RPMI7951 (cell line): ENCODE data around the gene DENND1A. TPM values are rescaled to one million over a fixed set of nuclear protein-coding genes. Genes with fewer than 3 reads are reported as not detected.
"Not testable (repeated sequence)": the region's sequence is repeated elsewhere in the genome, so short reads cannot be mapped to it uniquely, and the experiment has no call there.

Experiments
- DNase-seq: peaks from one replicate; pipeline ENCODE4 v3.0.0-alpha.2; 2012; ENCODE audit warnings: low read depth
- total RNA-seq: library from RNA; depleted of rRNA; stranded (reverse); fragments of >200 nt; shearing (Covaris generic); gene quantifications from 2 replicates; pipeline ENCODE4 v1.2.3, GENCODE V29; 2014

The DENND1A gene
- total RNA-seq, 1 experiment from 2014 or later = 24.0 TPM

DNA sequence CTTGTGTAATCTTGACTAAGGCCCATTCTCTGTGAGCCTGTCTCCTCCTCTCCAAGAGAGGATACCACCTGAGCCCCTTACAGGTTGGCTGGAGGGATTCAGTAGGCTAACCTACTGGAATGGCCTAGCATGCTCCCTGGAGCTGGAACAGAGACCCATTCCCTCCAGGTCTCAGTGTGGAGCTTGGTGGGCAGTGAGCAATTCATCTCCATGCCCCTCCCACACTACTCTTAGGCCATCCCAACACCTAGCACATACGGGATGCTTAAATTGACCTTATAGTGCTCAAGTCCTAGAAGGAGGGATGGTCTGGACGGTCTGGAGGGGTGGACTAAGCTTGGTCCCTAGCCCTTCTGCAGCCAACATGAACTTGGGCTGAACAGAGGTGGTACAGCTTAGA, 498.3 kb downstream of the DENND1A start:
- DNase-seq = no peak

- not testable (repeated sequence) for DNase-seq
These were observed 501.5 kb downstream of the DENND1A start for GRCh38 chr9:123428450-123428849.

- DNase-seq = no peak
These were observed 503.5 kb downstream of the DENND1A start for GRCh38 chr9:123426406-123426805.

DNA sequence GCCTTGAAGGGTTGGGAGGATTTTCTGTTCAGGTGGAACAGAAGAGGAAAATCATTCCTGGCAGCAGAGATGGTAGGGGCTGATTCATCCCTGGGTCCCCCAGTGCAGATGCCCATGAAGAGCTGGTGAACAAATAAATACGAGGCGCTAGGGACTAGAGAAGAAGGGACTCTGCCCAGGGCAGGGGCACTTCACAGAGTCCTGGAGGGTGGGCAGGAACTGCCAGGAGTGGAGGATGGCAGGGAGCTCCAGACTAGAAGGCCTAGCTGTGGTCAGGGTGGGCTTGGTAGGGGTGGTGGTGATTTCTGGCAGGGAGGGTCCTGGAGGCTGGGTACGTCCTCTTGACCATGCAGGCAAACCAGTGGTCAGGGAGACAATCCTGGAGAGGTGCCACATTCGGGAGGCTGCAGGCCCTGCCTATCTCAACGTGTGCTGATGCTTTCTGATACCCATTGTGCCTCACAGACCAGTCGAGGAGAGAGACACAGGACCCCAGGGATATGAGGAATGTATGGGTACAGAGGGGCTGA, 504.0 kb downstream of the DENND1A start:
- DNase-seq = no peak

DNA sequence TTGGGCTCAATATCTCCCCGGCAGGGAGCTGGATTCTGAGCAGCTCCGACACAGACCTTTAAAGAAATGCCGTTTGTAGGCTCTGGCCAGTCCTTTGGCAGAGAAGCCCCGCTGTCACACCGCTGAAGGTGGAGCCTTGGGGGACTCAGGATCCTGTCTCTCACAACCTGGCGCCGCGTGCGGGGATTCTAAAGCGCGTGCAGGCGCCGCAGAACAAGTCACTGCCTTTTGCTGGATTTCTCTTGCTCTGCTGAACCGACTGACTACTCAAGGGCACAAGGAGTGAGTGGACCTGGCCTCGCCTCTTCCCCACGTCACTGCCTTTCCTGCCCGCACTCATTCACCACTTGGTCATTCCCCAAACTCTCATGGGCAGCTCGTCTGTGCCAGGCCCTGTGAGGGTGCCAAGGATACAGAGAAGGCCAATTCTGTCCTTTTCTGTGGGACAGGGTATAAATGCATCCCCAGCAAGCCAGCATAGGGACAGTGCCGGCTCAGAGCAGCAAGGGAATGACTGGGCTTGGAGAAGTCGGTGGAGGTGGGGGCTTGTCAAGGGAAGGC, 504.6 kb downstream of the DENND1A start:
- DNase-seq = no peak

DNA sequence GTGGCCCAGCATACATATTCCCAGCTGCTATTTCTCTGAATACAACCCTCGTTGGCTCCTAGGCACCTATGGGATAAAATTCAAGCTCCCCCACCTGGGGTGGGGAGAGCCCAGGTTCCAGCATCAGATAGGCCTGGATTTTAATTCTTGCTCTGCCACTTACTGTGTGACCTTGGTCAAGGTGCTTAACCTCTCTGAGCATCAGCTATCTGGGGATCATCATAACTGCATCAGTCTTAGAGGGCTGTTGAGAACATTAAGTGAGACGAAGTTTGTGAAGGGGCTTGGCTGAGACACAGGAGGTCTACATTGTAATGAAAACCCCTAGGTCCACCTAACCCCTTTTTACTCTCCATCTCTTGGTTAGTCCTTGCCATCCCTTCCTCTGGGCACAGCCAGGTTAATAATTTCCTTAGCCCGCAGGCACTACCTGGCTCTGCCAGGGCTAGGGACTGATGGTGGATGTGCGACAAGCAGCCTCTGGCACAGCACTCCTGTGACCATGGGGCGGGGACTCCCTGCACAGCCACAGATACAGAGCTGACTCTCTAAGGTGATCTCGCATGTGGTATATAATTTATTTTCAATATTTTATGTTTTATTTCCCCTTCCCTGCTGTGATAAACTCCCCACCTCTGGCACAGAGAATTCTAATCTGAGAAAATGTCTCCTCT, 505.2 kb downstream of the DENND1A start:
- DNase-seq = no peak

- no peak for DNase-seq
These were observed 505.8 kb downstream of the DENND1A start for GRCh38 chr9:123424131-123424530.

DNA sequence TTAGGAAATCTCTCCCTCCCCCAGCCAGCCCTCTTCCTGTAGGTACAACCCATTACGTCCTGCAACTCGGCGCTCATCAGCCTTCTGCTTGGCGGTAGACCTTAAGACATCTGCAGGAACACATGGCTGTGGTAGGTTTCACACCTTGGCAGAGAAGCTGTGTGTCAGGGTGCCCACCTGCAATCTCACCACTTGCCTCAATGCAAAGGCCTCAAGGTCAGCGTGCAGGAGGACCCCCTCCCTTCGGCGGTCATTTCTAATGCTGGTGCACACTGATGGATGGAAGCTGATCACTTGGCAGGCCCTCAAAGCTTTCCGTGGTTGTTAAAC, 506.6 kb downstream of the DENND1A start:
- DNase-seq = no peak

DNA sequence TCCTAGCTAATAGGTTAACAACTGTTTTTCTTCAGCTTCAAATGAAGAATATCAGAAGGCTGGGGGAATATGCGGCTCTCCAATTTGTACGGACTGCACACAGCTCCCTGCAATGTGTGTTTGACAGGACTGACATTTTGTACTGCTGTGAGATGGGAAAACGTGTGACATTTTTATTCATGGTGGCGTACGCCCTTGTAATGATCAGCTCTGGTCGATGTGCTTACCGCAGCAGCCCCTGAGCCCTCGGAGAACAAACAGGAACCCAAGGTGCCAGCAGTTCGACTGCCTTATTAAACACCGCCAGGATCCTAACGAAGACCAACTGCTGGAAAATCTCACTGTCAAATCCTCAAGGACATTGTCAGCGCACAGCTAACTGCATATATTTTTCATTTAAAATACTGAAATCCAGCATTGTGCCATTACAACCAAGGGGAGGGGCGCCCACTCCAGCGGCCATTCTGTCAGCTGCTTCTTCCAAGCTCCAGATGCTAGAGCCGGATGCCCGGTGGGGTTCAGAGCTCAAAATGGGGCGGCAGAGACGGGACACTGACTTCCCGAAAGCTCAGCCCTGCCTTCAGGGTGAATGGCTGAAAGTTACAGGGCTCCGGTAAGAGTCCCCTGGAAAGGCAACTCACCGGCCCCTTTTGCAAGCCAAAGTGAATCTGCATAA, 507.2 kb downstream of the DENND1A start:
- DNase-seq = no peak

DNA sequence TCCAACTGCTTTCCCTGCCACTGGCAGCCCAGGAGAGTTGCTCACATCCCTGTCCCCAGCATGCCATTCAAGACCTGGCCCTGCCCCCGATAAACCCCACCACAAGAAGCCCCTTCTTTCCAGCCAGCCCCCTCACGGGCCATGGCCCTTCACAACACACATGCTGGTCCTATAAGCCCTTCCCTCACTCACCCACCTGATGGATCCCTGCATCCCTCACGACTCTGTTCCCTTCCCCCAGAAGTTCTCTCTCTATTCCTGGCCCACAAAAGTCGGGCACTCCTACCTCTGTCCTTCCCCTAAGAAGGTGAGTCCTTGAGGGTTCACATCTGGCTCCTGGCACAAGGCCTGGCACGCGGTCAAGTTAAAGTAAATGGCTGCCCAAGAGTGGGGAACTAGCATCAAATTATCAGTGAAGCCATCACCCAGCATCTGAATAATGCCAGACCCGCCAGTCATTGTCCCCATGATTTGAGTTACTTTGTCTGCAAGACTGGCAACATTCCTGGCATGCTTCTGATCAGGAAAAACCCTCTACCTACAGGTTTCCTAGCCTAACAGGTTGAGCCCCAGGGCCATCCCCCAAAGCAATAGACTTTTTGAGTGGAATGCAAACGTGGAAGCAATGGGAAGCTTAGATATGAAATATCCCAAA, 508.0 kb downstream of the DENND1A start:
- DNase-seq = no peak

DNA sequence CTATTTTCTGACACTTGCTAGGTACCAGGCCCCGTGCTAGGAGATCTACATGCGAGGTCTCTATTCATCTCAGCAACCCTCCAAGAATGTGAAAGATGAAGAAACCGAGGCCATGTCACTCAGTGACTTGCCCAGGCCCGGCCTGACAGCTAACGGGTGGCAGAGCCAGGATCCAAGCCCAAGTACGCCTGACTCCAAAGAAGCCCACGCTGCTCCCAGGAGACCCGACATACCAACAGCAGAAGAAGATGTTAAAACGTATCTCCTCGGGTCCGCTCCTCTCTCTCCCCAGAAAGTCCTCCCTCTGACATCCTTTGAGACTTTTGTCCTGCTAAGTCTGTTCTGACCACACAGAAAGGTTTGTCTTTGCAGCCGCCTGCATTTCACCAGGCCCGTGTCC, 508.7 kb downstream of the DENND1A start:
- no peak for DNase-seq

DNA sequence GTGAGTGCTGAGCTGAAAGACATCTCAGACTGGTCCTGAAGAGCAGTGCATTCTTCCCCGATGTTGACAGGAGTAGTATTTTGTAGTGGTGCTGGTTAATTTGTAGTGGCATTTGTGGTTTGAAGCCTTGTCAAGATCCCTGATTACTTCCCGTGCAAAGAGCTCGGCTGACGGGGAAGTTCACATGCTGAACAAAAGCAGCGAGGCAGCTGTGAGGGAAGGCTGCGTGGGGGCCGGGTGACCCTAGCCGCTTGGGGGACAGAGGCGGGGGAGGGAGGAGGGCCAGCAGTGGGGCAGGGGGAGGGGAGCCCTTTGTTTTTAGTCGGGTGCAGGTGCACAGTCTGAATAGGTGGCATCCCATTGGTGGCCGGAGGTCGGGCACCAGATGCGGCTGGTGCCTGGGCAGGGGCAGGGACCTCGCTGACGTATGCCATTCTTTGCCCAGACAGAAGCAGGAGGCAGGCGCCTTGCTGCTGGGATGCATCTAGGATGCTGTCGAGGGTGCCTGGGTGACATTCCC, 509.3 kb downstream of the DENND1A start:
- no peak for DNase-seq

DNA sequence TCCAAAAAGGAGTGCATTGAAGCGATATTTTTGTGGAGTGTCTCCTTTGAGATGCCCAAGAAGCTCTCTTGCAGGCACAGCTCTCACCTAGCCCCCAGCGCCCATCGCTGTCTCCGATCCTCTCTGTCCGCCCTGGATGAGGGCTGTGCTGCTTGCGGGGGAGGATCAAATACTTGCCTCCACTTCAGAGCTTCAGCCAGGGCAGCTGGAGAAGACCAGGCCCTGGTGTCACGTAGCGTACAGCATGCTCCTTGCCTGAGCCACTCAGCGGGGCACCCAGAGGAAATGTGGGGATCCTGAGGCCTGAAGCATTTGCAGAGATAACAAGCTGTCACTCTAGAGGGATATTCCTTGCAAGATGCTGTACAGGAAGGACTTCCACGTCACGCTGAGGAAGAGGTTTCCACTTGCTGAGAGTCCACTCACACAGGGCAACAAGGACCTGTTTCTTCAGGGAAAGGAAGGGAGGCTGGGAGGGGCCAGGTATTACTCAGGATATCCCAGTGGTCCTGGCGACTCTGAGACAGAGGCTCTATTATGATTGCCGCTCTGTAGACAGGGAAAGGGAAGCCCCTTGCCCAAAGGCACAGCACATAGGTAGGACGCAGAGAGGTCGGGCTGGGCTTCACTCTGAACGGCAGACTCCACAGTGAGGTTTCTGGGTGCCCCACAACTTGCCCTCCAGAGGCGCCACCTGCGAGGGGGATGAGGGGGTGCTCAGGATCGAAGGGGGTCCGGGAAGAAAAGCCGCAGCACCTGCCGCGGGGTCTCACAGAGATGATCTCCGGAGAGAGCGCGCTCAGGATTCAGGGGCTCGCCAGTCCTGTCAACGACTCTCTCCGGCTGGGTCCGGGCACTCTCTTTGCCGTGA, 510.0 kb downstream of the DENND1A start:
- DNase-seq = no peak

DNA sequence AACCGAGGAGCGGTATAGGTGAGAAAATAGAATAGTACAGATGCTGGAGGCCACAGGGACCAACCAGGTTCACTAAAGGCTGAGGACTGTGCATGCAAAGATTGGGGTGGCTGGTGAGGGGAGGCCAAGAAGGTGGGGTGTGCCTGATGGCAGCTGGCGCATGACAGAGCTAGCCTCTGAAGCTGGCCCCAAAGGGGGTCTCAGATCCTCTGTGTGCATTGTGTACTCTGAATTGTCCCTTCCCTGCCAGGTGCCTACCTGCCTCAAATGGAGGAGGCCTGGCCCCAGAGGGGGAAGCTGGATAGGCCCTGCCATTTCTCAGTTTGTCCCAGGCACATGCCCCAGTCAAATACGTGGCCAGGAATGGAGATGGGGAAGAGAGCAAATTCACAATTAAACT, 510.8 kb downstream of the DENND1A start:
- DNase-seq = no peak

DNA sequence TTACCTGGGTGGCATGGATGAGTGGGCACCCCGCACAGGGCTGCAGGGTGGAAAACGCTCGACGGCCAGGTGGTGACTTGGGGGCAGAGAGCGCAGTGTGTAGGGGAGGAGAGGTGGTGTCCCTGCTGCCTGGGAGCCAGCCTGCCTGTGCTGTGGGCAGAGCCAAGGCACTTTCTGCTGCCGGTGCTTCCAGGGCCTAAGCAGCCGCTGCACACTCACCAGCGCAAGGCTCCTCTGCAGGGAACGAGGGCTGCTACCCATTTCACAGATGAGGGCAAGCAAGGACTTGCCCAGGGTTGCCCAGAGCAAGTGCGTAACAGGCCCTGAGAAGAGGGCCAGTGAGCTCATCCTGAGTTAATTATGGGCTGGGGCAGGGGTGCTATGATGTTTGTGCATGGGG, 511.4 kb downstream of the DENND1A start:
- no peak for DNase-seq

DNA sequence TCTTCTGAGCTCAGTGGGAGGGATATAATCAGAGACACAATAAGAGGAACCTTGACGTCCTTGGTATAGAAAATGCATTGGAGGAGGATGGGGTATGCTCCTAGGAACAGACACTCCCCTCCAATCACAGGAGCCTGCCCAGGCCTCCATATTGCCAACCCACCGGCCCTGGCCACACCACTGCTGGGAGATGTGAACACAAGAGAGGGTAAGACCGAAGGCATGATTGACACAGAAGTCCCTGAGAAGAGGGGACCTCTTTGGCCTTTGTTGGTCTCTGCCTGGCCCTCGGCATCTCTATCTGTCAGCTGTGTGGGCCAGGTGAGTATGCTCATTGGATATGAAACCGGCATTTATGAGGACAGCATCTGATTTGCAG, 511.9 kb downstream of the DENND1A start:
- DNase-seq = no peak

DNA sequence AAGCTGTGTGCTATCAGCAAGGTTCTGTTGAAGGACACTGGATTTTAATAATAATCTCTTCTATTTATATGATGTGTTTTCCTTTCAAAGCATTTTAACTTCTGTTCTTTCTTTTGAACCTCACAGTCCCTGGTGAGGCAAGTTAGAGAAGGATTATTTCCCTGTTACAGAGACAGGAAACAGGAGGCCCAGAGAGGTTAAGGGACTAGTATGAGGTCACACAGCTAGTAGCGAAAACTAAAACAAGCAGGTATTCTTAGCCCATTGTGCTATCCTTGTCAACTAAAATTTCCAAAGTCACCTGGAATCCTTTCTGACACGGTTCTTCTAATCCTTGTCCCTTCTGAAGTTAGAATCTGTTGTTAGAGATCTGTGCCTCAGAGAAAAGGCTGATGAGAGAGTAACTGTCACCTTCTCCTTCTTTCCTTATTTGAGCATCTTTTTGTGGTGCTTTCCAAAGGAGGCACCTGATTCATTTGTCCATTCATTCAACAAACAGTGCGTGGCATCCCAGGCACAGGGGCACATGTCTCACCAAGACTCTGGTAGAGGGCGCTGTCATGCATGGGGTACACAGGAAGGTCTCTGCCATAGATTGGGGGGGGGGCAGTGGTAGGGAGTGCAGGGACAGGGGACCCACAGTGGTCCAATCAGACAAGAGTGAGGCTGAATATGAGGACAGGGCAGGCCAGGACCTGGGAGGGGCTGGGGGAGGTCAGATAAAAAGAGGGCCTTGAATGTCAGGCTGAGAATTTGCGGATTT, 512.5 kb downstream of the DENND1A start:
- no peak for DNase-seq

- no peak for DNase-seq
These were observed 513.8 kb downstream of the DENND1A start for GRCh38 chr9:123416176-123416575.

DNA sequence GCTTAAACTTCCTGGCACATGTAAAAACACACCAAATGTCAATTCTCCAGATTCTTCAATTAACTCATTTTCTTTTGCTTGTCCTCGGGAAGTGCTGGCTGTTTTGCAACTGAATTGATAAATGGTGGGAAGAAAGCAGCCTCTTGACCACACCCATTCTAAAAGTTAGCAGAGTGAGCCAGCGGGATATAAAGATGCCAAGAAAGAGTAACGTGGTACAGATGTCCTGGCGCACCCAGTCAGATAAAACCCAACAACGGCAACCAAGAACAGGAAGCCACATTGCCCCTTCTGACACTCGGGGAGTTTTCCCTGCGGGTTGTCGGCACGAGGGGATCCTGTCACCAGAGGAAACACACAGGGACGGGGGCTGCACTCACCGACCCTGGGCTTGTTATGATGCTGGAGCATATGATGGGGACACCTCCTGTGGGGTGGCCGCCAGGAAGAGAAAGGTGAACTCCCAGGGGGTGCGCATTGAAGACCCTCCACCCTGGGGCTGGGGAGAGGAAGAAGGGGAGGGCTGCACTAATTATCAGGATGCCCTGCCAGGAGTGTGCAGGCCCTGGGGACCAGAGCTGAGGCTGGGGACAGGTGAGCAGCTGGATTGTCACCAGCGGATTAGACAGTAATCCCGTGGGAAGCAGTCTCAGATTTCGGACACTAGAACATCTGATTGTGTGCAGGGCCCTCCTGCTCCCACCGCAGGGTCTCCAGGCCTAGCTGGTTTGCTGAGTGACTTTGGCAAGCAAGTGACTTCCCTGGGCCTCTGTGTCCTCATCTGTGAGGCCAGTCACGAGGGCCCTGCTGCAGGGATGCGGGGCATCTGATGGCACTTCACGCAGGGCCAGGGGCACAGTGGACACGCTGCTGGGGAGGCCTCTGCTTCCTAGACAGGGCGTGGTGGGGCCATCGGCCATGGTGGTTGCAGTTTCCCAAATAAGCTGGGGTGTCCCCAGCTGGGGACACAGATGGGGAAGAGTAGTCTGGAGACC, 514.7 kb downstream of the DENND1A start:
- DNase-seq = no peak

DNA sequence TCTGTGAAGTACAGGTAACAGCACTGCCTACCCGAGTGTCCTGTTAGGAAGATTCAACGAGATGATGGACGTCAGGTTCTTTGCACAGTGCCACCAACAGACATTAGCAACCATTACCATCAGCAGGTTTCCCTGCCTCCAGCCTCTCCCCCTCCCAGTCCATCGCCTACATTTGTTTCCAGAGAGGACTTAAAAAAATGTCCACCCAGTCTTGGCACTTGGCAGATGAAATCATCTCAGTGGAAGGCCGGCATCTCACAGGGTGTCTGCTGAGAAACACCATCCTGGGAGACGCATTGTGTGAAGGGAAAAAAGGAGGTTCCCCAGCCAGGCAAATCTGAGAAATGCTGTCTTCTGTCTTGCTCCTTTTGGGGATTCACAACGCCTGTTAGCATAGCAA, 515.7 kb downstream of the DENND1A start:
- no peak for DNase-seq
